HG03103 (cell line): ENCODE results near the gene NFS1.
"Not testable (repeated sequence)": the region's sequence is repeated elsewhere in the genome, so short reads cannot be mapped to it uniquely, and the experiment has no call there.

Source experiments
- ATAC-seq: cut with Tn5 transposase; IDR thresholded peaks from one replicate; pipeline ENCODE4 v1.9.1; 2021; ENCODE audit warnings: low read depth; ENCODE audit not compliant: unreplicated experiment

Gene NFS1

DNA sequence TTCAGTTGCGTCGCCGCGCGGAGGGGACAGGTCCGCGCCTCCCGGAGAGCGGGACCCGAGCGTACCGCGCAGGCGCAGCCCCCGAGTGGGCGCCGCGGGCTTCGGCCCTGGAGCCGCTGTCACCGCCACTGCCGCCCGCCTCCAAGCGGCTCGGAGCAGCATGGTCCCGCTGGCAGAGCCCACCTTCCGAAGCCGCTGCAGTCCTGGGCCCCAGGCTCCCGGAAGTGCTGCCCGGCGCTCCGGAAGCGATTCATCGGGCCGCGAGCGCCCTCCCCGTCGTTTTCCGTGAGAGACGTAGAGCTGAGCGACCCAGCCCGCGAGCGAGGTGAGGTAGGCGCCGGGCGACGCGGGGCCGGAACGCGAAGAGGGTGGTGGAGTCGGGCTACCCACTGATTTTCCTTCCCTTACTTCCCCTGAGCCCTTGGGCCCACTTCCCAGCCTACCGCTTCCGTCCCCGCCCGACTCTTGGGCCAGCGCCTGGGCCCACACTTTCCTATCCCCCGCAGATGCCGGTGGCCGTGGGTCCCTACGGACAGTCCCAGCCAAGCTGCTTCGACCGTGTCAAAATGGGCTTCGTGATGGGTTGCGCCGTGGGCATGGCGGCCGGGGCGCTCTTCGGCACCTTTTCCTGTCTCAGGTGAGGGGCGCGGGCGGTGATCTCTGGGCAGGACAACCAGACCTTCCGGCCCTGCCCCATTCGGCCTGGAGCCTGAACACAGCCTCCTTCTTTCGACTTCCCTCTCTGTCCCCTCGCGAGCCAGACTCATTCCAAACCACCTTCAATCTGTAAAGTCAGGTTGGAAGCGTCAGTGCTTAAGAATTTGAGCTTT is at the start of gene NFS1, which contains the start of gene ROMO1:
TSS of gene NFS1 (minus strand) at position 226 of the 830 bp plus-strand sequence. CDS start at position 162, 64 bp downstream.
TSS of gene ROMO1 (plus strand) at position 279 of the 830 bp plus-strand sequence. CDS start at position 507, 228 bp downstream.
- peak; percentile 73 for ATAC-seq

DNA sequence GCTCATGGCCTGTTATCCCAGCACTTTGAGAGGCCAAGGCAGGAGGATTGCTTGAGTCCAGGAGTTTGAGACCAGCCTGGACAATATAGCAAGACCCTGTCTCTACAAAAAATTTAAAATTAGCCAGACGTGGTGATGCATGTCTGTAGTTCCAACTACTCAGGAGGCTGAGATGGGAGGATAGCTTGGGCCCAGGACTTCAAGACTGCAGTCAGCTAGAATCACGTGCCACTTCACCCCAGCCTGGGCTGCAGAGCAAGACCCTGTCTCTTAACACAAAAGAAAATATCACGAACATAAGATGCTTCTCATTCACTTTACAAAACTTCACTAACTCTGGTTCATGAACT is 45.3 kb upstream of the NFS1 start:
- not testable (repeated sequence) for ATAC-seq

DNA sequence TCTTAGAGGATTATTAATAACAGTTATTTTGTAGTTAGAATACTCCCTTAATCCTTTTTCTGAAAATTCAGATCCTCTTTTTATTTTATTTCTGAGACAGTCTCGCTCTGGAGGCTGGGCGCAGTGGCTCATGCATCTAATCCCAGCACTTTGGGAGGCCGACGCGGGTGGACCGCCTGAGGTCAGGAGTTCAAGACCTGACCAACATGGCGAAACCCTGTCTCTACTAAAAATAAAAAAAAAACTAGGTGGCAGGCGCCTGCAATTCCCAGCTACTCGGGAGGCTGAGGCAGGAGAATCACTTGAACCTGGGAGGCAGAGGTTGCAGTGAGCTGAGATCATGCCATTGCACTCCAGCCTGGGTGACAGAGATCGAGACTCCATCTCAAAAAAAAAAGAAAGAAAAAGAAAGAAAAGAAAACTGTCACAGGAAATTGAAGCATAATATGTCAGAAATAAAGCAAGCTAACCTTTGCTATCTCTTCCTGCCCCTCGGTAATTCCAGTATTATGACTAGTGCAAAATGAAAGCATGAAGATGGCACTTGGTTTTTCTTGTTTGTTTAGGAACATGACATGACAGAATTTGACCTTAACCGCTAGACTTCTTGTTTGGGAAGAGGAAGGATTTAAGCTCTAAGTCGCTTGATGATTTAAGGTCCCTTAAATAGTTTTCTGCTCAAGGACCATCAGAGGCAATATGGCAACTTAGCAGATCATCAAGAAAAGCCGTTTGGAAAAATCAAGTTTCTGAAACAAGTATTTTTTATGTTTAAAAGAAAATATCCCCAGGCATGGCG is 44.7 kb upstream of the NFS1 start:
- no peak for ATAC-seq

DNA sequence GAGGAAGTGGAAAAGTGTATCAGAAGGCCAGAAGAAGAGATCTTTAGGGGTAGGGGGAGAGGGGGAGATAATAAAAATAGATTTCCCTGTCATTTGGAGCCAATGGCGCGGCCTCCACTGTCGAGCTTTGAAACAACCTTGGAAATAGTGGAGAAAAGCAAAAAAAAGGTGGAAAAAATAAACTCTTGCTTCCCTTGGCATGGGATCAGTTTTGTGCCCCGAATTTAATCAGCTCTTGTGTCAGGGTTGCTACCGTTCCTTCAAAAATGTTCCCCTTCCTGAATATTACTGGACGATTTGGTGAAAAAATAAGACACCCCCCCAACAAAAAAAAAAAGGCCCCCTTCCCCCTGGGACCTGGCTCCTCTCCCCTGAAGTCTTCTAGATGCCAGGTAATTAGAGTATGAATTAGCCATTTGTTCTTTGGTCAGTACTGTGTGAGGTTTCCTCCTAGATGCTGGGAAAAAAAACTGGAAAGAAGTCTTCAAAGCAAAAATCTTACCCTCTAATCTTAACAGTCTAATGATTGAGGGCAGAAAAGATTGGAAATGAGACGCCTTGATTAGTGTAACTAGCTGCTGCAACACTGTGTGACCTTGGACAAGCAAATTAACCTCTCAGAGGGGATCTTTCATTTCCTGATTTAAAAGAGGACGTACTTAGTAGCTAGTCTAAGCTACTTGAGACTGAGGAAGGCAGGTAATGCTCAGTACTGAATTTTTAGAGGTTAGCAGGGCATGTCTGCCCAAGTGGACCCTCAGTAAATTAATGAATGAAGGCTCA is 43.8 kb upstream of the NFS1 start:
- ATAC-seq: no peak

DNA sequence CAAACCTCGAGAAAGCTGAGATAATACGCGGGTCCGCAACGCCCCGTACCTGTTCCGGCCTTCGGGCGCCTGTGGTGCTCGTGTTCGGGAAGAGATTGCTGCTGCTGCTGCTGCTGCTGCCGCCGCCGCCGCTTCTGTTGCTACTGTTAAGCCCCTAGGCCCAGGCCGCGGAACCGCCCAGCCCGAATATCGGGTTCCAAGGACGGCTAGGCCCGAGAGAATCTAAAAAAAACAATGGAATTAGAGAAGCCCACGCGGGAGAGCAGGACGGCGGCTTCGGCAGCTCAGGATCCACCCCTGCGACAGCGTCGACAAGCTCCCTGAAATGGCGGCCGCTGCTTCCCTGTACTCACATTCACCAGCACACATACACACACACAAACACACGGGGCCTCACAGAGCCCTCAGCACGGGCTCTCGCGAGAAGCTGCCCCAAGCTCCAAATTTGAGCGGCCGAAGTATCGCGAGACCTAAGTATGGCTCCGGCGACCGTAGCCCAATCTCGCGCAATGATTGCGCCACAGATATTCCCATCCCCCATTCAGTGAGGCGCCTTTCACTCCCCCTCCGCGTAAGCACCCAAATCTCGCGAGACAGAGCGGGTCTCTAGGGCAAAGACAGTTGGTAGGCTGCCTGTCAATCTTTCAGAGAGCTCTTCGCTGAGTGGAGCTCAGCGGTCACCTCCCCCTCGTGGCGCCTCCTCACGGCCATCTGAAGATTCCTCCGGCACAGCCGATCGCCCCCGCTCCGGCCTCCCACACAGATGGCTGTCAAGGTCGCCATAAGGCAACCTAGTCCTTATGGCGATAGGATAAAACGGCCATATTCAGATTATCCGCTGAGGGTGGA is 43.0 kb upstream of the NFS1 start, which contains the start of gene RBM39:
TSS of gene RBM39 (minus strand) at position 369 of the 849 bp plus-strand sequence. CDS start 1,386 bp downstream, outside the sequence.
- peak; percentile 77 for ATAC-seq

DNA sequence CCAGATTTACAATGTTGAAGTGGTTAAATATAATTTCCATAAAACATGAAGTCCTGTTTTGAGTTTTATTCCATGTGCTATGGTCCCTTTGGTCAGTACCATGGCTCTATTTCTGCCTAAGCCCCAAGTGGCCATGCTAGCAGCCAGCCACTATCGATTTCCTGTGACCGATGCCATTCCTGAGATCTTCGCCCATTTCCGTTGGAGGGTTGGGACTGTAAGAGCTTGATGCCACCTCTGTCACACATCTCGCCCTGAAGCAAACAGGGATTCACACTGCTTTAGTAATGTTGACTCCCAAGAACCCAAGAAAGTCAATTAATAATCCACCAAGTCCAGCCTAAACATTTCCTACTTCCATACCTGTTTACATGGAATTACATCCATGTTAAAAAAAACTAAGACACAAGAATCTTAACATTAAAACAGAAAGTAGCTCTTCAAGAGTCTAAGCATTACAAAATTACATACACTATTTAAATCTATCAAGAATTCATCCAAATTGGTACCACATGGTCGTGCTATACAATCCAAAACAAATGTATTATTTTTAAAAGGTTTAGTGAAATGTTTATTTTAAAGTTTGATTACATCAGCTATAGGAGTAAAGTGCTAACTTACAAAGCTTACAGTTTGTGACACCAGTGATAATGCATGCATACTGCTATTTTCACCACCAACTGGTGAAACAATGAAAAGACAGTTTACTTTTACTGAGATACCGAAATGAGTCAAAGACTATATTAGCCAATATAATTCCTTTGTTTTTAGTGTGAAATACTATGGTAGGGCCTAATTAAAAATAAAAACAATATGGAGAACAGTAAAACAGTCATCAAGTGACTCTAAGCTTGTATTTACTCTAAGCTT is 40.4 kb upstream of the NFS1 start:
- ATAC-seq: no peak

DNA sequence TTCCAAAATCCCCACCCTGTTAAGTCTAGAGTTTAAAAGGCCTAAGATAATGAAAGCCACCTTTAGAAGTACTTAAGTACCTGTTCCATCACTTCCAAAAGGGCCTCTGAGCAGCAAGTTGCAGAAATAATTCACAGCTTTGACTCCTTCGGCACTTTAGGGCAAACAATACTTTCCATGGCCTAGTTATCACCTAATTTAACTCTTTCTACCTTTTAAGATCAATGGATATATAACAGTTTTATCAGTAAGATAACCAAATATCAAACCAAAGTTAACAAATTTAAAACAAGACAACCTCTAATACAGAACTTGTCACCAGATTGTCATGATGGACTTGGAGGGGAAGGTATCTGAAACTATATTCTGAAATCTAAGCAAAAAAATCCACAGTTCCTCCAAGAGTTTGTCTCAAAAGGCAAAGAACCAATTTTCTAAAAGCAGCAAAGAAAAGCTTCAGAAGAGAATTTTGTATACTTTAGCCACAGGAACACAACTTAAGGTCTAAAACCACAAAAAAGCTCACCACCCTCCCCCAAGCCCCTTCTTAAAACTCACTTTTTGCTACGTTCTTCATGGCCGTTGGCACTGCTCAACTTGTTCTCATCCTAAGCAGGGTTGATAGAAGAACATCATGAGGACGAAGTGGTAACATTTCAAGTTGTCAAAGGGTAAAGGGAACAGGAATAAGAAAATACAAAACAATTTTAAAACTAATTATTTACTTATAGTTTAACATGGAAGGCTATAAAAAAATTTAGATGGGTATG is 39.4 kb upstream of the NFS1 start:
- no peak for ATAC-seq

DNA sequence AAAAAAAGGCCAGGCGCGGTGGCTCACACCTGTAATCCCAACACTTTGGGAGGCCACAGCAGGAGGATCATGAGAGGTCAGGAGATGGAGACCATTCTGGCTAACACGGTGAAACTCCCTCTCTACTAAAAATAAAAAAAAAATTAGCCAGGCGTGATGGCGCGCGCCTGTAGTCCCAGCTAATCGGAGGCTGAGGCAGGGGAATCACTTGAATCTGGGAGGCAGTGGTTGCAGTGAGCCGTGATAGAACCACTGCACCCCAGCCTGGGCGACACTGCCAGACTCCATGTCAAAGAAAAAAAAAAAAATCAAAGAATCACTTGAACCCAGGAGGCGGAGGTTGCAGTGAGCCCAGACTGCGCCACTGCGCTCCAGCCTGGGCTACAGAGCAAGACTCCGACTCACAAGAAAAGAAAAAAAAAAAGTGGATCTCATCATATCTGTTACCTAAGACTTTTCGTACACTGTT is 38.7 kb upstream of the NFS1 start:
- ATAC-seq: no peak

DNA sequence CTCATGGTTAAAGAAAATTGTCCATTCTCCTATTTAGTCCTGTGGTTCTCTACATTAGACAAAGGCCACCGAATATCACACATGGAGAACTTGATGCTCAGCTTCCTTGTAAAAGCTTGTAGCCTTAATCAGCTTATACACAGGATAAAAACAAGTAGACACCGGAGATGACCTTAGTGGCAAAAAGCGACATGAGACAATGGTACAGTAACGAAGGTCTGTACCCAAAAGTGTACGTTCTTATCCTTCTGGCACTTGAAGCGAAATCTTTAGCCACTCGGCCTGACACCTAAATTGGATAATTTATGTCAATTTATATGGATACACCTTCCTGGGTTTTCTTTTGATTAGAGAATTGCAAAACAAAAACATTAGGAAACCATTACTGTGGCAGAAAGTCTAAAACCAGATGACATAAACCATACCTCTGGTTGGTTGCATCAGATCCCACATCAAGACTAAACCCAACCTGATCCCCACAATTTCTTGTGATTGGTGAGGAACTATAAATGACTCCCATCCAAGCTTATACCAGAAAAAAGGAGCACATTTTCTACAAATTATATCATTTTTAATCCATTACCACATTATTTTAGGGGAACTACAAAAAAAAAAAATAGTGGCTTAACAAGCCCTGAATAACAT is 36.8 kb upstream of the NFS1 start:
- no peak for ATAC-seq

DNA sequence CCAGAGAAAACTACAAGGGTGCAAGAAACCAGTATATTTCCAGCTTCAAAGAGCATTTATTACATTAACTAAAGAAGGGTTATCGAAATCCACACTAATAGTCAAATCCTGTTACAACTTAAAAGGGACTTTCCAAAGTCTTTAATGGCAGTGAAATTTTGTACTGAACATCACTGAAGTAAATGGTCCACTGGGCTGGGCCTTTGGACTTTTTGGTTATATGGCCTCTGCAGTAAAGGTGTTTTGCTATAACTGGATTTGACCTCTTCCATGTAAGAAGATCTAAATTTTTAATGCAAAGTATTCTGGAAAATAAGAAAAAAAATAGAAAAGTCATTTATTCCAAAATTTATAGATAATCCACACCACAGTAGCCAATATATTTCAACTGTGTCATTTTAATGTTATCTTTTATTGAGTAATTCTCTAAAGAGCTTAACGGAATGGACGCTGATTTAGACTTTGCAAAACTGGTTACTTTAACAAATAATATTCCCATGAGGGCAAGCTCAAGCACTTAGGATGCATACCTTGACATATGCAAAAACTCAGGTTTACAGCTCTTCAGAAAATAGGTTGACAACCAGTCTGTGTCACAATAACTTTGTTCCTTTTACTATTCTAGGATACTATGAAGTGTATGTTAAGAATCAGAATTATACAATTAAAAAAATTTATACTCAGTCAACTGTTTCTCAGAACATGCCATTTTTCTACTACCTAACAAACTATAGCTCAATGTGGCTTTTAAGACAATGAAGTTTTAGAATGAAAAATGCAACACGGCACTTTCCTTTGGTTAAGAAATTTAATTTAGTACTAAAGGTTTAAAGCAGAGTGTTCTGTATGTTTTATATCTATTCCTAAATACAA is 35.9 kb upstream of the NFS1 start:
- no peak for ATAC-seq

DNA sequence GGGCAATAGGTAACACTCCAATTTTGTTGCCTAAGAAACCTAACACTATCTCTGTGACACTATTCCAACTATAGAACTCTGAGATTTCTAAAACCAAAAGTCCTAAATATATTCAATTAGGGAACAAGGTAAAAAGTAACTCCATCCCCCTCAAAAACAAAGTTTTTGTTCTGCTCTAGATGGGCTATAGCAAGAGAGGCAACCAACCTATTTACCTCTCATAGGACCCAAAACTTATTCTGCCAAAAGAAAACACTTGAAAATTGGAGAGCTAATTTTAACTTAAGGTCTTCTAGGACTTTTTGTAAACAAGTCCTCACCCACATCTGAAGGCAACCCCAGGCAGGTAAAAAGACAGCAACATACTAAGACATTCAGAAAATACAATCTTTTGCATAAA is 35.2 kb upstream of the NFS1 start:
- ATAC-seq: no peak

DNA sequence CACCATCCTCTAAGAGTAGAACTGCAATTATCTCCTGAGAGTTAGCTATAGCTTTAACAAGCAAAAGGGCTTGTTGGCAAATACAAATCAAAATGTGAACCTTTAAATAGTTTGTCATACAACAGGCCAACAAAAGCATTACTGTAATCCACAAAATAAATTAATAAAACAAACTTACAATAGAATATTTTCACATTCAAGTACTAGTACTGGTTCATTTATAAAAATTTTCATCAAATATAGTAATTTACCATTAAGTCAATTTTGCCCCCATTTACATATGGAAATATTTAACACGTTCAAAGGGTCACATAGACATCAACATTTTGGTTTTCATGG is 33.5 kb upstream of the NFS1 start:
- no peak for ATAC-seq

DNA sequence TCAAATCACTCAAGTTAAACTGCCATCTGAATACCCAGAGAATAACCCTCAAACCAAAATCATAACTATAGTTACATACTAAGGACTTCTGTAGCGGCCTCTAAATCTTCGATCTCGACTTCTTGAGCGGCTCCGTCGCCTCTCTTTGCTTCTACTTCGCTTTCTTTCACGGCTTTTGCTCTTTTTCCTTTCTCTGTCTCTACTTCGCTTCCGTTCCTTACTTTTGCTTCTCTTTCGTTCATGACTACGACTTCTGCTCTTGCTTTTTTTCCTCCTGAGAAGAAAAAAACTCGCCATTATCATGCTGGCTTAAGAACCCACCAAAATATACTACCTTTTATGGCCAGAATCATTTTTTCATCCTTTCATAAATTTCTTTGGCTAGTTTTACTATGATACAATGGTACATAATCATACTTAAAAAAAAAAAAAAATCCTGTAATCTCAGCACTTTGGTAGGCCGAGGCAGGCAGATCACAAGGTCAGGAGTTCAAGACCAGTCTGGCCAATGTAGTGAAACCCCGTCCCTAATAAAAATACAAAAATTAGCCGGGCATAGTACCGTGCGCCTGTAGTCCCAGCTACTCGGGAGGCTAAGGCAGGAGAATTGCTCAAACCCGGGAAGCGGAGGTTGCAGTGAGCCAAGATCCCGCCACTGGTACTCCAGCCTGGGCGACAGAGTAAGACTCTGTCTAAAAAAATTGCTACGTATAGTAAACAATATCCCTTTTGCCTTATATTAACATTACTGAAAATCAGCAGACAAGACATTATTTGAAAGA is 32.9 kb upstream of the NFS1 start:
- ATAC-seq: no peak

DNA sequence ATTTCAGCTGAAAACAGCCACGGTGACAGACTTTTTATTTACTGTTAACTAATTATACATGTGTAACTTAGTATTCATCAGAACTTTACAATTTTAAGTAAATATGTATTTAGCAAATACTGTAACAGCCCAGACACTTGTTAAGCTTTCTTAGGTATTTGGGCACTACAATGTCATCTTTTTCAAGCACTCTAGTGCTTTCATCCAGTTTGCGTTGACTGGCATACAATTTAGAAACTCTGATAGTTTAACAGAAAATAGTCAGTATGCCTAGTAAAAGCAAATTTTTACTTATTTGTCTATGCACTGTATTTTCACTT is 32.3 kb upstream of the NFS1 start:
- ATAC-seq: no peak

DNA sequence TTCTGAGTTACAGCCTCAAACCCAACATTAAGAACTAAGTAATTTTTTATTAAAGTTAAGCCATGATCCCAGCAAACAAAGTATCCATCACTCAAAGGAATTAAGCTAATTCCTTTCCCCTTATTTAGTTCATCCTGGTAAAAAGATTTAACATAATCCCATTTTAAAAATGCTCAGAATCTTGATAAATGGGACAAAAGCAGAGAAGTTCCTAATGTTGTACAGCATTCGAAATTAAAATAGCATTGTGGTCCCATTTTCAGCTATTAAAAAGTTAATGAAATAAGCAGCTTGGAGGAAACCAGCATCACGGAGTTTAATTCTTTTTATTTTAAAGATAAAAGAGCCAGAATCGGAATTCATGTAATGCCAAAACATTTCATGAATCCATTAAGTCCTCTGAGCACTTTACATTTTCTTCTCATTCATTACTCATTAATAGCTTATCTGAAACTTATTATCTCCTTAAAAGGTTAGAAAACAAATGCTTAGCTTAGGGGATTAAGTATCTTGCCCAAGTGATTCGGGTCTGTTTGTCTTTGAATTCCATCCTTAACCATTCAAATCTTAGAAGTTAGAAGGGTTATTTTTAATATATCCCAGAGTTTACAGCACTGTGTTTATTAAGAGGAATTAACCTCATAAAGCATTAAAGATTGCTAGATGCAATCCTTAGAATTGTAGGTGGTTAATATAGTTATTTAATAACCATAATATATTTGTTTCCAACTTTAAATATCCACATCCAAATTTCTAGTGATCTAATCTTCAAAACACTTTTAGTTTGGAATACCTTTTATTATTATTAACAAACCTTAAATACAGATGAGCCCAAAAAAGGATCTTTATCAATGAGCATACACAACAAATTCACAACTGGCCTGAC is 31.7 kb upstream of the NFS1 start:
- no peak for ATAC-seq
